ENCODE results near the gene XKR8. TPM values are rescaled to one million over a fixed set of nuclear protein-coding genes. Genes with fewer than 3 reads are reported as not detected.

Gene XKR8
- total and polyA plus RNA-seq, 2 of the 4 experiments (the other 2 are of a cell fraction), result 1.1 to 10.7 TPM

DNA sequence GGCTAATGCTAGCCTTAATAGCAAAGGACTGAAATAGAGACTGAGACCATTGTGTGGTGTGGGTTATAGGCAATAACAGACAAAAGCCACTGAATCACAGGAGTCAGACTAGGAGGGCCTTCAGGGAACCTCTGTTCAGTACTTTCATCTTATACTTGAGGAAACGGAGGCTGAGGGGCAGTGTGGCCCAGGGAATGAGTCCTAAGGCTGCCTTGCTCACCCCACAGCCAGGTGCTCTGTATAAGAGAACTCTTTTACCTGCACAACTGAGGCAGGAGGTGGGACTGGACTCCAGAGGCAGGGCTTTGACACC is 22.3 kb upstream of the XKR8 start:
- TF ChIP-seq RAD21 (IDR thresholded peaks at IDR 0.05; ENCODE audit: low read length), result no peak
- TF ChIP-seq NFE2L2 (IDR thresholded peaks at IDR 0.05; ENCODE audit: low read depth, low read length), result no peak
- TF ChIP-seq, protein P1, sequence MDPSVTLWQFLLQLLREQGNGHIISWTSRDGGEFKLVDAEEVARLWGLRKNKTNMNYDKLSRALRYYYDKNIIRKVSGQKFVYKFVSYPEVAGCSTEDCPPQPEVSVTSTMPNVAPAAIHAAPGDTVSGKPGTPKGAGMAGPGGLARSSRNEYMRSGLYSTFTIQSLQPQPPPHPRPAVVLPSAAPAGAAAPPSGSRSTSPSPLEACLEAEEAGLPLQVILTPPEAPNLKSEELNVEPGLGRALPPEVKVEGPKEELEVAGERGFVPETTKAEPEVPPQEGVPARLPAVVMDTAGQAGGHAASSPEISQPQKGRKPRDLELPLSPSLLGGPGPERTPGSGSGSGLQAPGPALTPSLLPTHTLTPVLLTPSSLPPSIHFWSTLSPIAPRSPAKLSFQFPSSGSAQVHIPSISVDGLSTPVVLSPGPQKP (IDR thresholded peaks at IDR 0.05; ENCODE audit: borderline replicate concordance, low read depth, low read length), result no peak
- TF ChIP-seq MAFK (IDR thresholded peaks at IDR 0.05; ENCODE audit: low read depth, low read length), result no peak
- TF ChIP-seq, protein P2, sequence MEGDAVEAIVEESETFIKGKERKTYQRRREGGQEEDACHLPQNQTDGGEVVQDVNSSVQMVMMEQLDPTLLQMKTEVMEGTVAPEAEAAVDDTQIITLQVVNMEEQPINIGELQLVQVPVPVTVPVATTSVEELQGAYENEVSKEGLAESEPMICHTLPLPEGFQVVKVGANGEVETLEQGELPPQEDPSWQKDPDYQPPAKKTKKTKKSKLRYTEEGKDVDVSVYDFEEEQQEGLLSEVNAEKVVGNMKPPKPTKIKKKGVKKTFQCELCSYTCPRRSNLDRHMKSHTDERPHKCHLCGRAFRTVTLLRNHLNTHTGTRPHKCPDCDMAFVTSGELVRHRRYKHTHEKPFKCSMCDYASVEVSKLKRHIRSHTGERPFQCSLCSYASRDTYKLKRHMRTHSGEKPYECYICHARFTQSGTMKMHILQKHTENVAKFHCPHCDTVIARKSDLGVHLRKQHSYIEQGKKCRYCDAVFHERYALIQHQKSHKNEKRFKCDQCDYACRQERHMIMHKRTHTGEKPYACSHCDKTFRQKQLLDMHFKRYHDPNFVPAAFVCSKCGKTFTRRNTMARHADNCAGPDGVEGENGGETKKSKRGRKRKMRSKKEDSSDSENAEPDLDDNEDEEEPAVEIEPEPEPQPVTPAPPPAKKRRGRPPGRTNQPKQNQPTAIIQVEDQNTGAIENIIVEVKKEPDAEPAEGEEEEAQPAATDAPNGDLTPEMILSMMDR (conservative IDR thresholded peaks at IDR 0.05; ENCODE audit: low read depth, low read length), result no peak
- TF ChIP-seq BHLHE40 (IDR thresholded peaks at IDR 0.05; ENCODE audit: low read depth, low read length), result no peak
- TF ChIP-seq RCOR1 (IDR thresholded peaks at IDR 0.05; ENCODE audit: insufficient replicate concordance, low read length), result no peak
- no peak for TF ChIP-seq POLR2A (IDR thresholded peaks at IDR 0.05; ENCODE audit: low read depth, low read length)
- TF ChIP-seq USF2 (IDR thresholded peaks at IDR 0.05; ENCODE audit: low read depth, low read length), result no peak
- no peak for TF ChIP-seq FOS (IDR thresholded peaks at IDR 0.05; ENCODE audit: low read depth, low read length)
- TF ChIP-seq MAZ (IDR thresholded peaks at IDR 0.05; ENCODE audit: borderline replicate concordance, low read depth, low read length), result no peak
- TF ChIP-seq MXI1 (IDR thresholded peaks at IDR 0.05; ENCODE audit: borderline replicate concordance, low read depth, low read length), result no peak
- TF ChIP-seq CHD1 (IDR thresholded peaks at IDR 0.05; ENCODE audit: low read depth, low read length), result no peak
- no peak for TF ChIP-seq SMC3 (IDR thresholded peaks at IDR 0.05; ENCODE audit: low read depth, low read length)
- no peak for TF ChIP-seq CEBPB (IDR thresholded peaks at IDR 0.05; ENCODE audit: low read depth, low read length)
- TF ChIP-seq RFX5 (IDR thresholded peaks at IDR 0.05; ENCODE audit: low read depth, low read length), result no peak
- no peak for DNase-seq
- Histone ChIP-seq H3K27me3 (ENCODE audit: control insufficient read depth, insufficient read depth, low read length) (peaks cover 29% of the 10 kb centered on the region), H4K5ac (ENCODE audit: low read depth, low read length) (no peak overlapping the region), H3K14ac (replicated peaks; ENCODE audit: low read depth, low read length) (no peak overlapping the region), H4K8ac (ENCODE audit: low read depth in 2 of 2, low read length in 2 of 2) (no peak overlapping the region), H2BK5ac (ENCODE audit: low read depth, low read length, poor library complexity, severe bottlenecking) (no peak overlapping the region), H3K9me1 (ENCODE audit: insufficient read depth, low read length) (no peaks in the 10 kb centered on the region), H3K18ac (ENCODE audit: low read depth, low read length) (no peak overlapping the region), H3K36me3 (ENCODE audit: control insufficient read depth, insufficient read depth, low read length) (no peaks in the 10 kb centered on the region), H2BK20ac (ENCODE audit: low read depth, low read length) (no peak overlapping the region), H4K91ac (ENCODE audit: insufficient read depth, low read depth, low read length) (no peak overlapping the region), H3K4ac (ENCODE audit: low read depth, low read length) (no peak overlapping the region), H3K56ac (ENCODE audit: extremely low read depth, insufficient read depth, low read length) (no peak overlapping the region), H3K27ac (ENCODE audit: insufficient read depth, low read length) (no peak overlapping the region), H3K9ac (ENCODE audit: low read depth, low read length) (no peak overlapping the region), H2AFZ (replicated peaks; ENCODE audit: low read length, poor library complexity) (no peak overlapping the region), H2BK15ac (ENCODE audit: low read depth, low read length) (no peak overlapping the region), H2BK120ac (ENCODE audit: low read depth, low read length) (no peak overlapping the region), H3K23ac (ENCODE audit: low read depth, low read length) (no peak overlapping the region), H3K79me1 (ENCODE audit: low read depth in 1 of 2, low read length in 2 of 2) (no peaks in the 10 kb centered on the region), H4K20me1 (ENCODE audit: insufficient read depth, low read length) (no peaks in the 10 kb centered on the region), H3K4me1 (ENCODE audit: control insufficient read depth, insufficient read depth, low read length) (peaks cover 4% of the 10 kb centered on the region), H3K9me3 (ENCODE audit: control insufficient read depth, insufficient read depth, low read length) (no peaks in the 10 kb centered on the region), H3K4me2 (ENCODE audit: low read depth, low read length) (no peak overlapping the region), H3K4me3 (ENCODE audit: insufficient read depth, low read depth, low read length) (no peak overlapping the region), H2AK5ac (ENCODE audit: low read depth, low read length) (no peak overlapping the region), H2AK9ac (replicated peaks; ENCODE audit: low read depth, low read length, poor library complexity) (no peak overlapping the region)
- in situ Hi-C loops (cut with MboI; ENCODE audit: low sequenced_read_pairs) (no loop called here), dilution Hi-C loops (cut with HindIII; ENCODE audit: low sequenced_read_pairs, unreplicated experiment) (no loop called here), intact Hi-C loops (cut with micrococcal nuclease) (no loop called here)
- WGBS, 2 experiments (ENCODE audit: extremely low coverage in 2 of 2, insufficient read length in 1 of 2), result no CpG with 5 or more reads among the region's 1 CpG
- CTCF ChIA-PET, result no interaction called here
- no peak for ATAC-seq (ENCODE audit: low read depth)
- POLR2A ChIA-PET (ENCODE audit: unreplicated experiment), result no interaction called here
- BruUV-seq (replicated peaks), result no TSS peak

Measured in IMR-90 (cell line).